Osteoblast (primary cell): ENCODE data around the gene CFAP77. TPM values are rescaled to one million over a fixed set of nuclear protein-coding genes. Genes with fewer than 3 reads are reported as not detected.

ENCODE experiments used
- DNase-seq: peaks from one replicate; pipeline ENCODE4 v3.0.0; 2011; ENCODE audit warnings: low spot score, mixed read lengths; ENCODE audit not compliant: insufficient read length; ENCODE audit errors: missing footprints
- H2AFZ ChIP-seq: 2 replicates; pipeline ENCODE4 v1.6.0; 2011; ENCODE audit warnings: mild to moderate bottlenecking, low read length
- H3K27ac ChIP-seq: 2 replicates; pipeline ENCODE4 v1.5.1; 2011; ENCODE audit warnings: mild to moderate bottlenecking, low read depth, low read length, moderate library complexity
- H3K27me3 ChIP-seq: 2 replicates; pipeline ENCODE4 v1.6.0; 2012; ENCODE audit warnings: mild to moderate bottlenecking, control low read depth, inconsistent platforms, low read length, moderate library complexity; ENCODE audit not compliant: insufficient read depth
- H3K36me3 ChIP-seq: 2 replicates; pipeline ENCODE4 v1.5.1; 2011; ENCODE audit warnings: mild to moderate bottlenecking, low read length, control low read depth, moderate library complexity; ENCODE audit not compliant: insufficient read depth
- H3K4me1 ChIP-seq: 2 replicates; pipeline ENCODE4 v1.5.1; 2011; ENCODE audit warnings: mild to moderate bottlenecking, low read length, control low read depth, moderate library complexity; ENCODE audit not compliant: insufficient read depth
- H3K4me2 ChIP-seq: 2 replicates; pipeline ENCODE4 v1.6.0; 2011; ENCODE audit warnings: mild to moderate bottlenecking, low read length; ENCODE audit not compliant: insufficient read depth
- H3K4me3 ChIP-seq: fragments of 200-600 bp; sonication (generic); 3 replicates; pipeline ENCODE4 v1.5.1; 2012; ENCODE audit warnings: mild to moderate bottlenecking, low read length, inconsistent platforms; ENCODE audit not compliant: insufficient read depth
- H3K79me2 ChIP-seq: 2 replicates; pipeline ENCODE4 v1.6.0; 2012; ENCODE audit warnings: mild to moderate bottlenecking, low read length, control low read depth, inconsistent platforms; ENCODE audit not compliant: insufficient read depth
- H3K9me3 ChIP-seq: 2 replicates; pipeline ENCODE4 v1.5.1; 2011; ENCODE audit warnings: low read depth, low read length, control low read depth
- H4K20me1 ChIP-seq: 2 replicates; pipeline ENCODE4 v1.6.0; 2012; ENCODE audit warnings: mild to moderate bottlenecking, low read length, control low read depth; ENCODE audit not compliant: insufficient read depth
- total RNA-seq: library from RNA; depleted of rRNA; stranded (reverse); fragments of >200 nt; gene quantifications from 2 replicates; pipeline ENCODE4 v1.2.3, GENCODE V29; 2012
- TF ChIP-seq, protein P1 (sequence below): IDR thresholded peaks from 2 replicates; pipeline ENCODE4 v1.5.1; 2011; ENCODE audit warnings: mild to moderate bottlenecking, low read depth, low read length, moderate library complexity; ENCODE audit errors: extremely low read depth

CFAP77 gene
- total RNA-seq, 1 donor = 0.36 TPM

DNA sequence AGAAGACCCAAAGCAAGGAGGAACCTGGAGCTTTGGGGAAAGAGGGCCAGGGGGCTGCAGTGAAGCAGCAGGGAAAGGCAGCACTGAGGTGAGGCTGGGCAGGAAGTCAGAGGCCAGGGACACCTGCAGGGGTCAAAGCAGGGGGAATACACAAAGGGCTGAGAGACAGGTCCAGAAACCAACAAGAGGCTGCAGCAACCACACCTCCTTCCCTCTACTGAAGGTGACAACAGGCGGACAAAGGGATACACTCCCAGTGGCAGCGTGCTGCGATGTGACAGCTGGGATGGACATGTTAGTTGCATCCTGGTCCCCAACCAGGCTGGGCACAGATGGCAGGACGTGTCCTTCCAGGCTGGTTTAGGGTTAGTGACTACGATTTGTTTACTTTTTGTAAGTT lies 12.6 kb downstream of the CFAP77 start:
- H3K27me3 ChIP-seq = peaks cover 65% of the 10 kb centered on the region
- DNase-seq = no peak
- TF ChIP-seq, protein P1, sequence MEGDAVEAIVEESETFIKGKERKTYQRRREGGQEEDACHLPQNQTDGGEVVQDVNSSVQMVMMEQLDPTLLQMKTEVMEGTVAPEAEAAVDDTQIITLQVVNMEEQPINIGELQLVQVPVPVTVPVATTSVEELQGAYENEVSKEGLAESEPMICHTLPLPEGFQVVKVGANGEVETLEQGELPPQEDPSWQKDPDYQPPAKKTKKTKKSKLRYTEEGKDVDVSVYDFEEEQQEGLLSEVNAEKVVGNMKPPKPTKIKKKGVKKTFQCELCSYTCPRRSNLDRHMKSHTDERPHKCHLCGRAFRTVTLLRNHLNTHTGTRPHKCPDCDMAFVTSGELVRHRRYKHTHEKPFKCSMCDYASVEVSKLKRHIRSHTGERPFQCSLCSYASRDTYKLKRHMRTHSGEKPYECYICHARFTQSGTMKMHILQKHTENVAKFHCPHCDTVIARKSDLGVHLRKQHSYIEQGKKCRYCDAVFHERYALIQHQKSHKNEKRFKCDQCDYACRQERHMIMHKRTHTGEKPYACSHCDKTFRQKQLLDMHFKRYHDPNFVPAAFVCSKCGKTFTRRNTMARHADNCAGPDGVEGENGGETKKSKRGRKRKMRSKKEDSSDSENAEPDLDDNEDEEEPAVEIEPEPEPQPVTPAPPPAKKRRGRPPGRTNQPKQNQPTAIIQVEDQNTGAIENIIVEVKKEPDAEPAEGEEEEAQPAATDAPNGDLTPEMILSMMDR = no peak
- no peaks in the 10 kb centered on the region for H3K79me2 ChIP-seq
- H3K4me3 ChIP-seq = no peak overlapping the region
- no peaks in the 10 kb centered on the region for H4K20me1 ChIP-seq
- no peaks in the 10 kb centered on the region for H3K4me1 ChIP-seq
- no peak overlapping the region for H3K4me2 ChIP-seq
- H3K27ac ChIP-seq = no peak overlapping the region
- H3K36me3 ChIP-seq = no peaks in the 10 kb centered on the region
- H3K9me3 ChIP-seq = no peaks in the 10 kb centered on the region
- no peak overlapping the region for H2AFZ ChIP-seq

DNA sequence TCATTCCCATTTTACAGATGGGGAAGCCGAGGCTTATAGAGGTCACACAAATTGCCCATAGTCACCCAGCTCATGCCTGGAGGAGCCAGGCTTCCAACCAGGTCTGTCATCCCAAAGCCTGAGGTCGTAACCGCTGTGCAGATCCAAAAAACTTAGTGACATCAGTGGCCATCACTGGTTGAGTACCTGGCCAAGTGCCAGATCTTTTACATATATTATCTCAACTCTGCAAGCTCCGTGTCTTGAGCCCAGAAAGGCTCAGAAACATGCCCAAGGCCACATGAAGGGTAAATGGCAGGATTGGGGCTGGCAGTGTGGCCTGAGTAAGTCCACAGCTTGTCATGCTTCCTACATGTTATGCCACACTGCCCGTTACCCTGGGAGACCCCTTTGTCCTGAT lies 13.5 kb downstream of the CFAP77 start:
- TF ChIP-seq, protein P1 = no peak

DNA sequence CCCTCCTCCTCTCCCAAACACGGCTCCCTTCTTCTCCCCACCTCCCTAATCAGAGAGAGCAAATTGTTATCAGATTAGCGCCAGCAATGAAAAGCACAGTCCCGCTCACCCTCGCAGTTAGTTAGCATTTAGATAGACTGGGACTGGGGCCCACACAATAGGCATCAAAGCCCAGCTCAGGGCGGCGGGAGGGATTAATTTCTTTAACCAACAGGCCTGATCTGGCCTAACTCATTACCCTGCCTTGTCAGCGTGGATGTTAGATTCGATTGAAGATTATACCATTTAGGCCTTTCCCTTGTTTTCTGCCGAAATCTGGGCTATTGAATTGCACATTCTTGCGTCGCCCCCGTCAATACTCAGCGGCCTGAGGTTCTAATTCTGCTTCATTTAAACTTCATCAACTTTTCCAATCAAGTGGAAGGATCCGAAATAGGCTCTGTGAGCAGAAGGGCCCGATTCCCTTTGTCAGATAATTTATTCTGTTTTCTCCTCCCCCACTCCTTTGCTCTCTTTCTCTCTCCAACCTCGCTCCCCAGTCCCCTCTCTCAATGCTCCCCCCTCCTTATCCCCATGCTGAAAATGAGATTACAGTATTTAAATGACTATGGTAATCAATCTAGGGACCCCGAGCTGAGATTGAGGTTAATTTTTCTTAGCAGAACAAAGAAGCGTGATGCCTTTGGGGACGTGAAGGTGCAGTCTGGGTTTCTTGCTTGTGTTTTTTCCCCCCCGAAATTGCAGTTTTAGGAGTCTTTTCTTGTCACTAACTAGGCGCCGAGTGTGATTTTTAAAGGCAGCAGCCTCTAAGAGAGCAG lies 15.1 kb downstream of the CFAP77 start:
- TF ChIP-seq, protein P1 = no peak
- Histone ChIP-seq H3K27me3 (peaks cover 54% of the 10 kb centered on the region), H3K9me3 (no peaks in the 10 kb centered on the region), H2AFZ (no peak overlapping the region), H3K36me3 (no peaks in the 10 kb centered on the region), H3K4me2 (no peak overlapping the region), H3K4me1 (no peaks in the 10 kb centered on the region), H3K4me3 (no peak overlapping the region), H3K27ac (no peak overlapping the region), H4K20me1 (no peaks in the 10 kb centered on the region), H3K79me2 (no peaks in the 10 kb centered on the region)
- no peak for DNase-seq

More for the DNA sequence above, 13.5 kb downstream of the CFAP77 start:
- Histone ChIP-seq H3K9me3 (no peaks in the 10 kb centered on the region), H3K36me3 (no peaks in the 10 kb centered on the region), H3K27ac (no peak overlapping the region), H2AFZ (no peak overlapping the region), H3K79me2 (no peaks in the 10 kb centered on the region), H3K4me1 (no peaks in the 10 kb centered on the region), H3K4me2 (no peak overlapping the region), H3K4me3 (no peak overlapping the region), H3K27me3 (peaks cover 58% of the 10 kb centered on the region), H4K20me1 (no peaks in the 10 kb centered on the region)
- DNase-seq = no peak

DNA sequence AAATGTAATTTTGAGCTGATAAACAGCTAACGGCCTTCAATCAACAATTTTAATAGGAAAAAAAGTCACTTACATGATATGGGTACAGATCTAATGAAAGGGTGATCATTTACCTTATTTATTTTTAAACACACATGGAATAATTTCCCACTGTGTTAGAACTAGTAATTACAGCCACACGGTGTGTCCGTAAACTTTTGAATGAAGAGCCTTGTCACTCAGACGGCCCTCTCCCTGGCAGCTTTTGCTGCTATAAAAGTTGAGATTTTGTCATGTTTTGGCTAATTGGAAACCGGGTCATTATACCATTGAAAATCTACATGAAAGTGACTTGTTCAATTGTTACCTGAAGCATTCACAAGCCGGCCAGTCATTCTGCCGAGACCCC lies 15.7 kb downstream of the CFAP77 start:
- no peak for DNase-seq
- H3K4me2 ChIP-seq = no peak overlapping the region
- no peaks in the 10 kb centered on the region for H3K36me3 ChIP-seq
- no peak overlapping the region for H2AFZ ChIP-seq
- no peaks in the 10 kb centered on the region for H3K4me1 ChIP-seq
- H3K79me2 ChIP-seq = no peaks in the 10 kb centered on the region
- peaks cover 60% of the 10 kb centered on the region for H3K27me3 ChIP-seq
- no peaks in the 10 kb centered on the region for H4K20me1 ChIP-seq
- no peak overlapping the region for H3K27ac ChIP-seq
- TF ChIP-seq, protein P1 = no peak
- H3K9me3 ChIP-seq = no peaks in the 10 kb centered on the region
- no peak overlapping the region for H3K4me3 ChIP-seq
